GM12801 (cell line): ENCODE results near the gene LRRC36.

ENCODE experiments used
- TF ChIP-seq, protein P1 (sequence below): IDR thresholded peaks from one replicate; pipeline ENCODE4 v1.5.1; 2011; ENCODE audit warnings: control low read depth; ENCODE audit not compliant: insufficient read length; ENCODE audit errors: extremely low read depth

LRRC36 gene

DNA sequence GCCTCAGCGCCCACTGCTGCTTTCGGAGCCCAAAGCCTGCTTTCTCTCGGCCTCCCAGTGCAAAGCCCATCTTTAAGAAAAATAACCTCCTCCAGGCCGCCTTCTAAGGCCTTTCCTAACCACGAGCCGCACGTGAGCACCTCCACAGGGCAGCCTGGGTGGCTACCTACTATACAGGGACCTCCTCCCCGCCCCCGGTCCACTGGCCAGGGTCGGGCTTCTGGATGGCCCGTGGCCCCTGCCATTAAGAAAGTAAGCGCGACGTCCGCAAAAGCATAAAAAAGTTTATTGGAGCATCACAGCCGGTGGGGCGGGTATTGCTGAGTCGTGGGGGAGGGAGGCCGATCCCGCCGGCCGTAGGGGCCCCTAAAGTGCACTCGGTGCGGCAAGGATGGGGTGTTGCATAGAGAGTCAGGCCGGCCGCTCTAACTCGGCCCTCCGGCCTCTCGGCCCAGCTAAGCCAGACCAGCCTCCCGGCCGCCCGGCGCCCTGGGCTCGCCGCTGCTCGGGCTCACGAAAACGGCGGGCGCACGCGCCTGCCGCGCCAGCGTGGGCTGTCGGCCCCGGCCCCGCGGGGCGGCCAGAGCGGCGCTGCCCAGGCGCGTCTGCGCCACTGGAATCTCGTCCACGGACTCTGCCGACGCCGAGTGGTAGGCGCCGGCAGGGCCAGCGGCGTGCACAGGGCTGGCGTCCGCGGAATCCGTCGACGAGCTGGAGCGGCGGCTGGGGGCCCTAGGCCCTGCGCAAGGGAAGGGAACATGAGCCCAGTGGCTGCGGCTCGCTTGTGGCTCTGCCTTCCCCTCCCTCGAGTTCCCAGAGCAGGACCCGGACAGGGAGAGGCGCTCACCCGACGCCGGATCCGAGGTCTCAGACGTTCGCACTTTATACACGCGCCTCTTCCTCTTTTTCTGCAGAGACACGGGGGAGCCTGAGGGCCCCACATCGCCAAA, 67.8 kb downstream of the LRRC36 start:
- TF ChIP-seq, protein P1, sequence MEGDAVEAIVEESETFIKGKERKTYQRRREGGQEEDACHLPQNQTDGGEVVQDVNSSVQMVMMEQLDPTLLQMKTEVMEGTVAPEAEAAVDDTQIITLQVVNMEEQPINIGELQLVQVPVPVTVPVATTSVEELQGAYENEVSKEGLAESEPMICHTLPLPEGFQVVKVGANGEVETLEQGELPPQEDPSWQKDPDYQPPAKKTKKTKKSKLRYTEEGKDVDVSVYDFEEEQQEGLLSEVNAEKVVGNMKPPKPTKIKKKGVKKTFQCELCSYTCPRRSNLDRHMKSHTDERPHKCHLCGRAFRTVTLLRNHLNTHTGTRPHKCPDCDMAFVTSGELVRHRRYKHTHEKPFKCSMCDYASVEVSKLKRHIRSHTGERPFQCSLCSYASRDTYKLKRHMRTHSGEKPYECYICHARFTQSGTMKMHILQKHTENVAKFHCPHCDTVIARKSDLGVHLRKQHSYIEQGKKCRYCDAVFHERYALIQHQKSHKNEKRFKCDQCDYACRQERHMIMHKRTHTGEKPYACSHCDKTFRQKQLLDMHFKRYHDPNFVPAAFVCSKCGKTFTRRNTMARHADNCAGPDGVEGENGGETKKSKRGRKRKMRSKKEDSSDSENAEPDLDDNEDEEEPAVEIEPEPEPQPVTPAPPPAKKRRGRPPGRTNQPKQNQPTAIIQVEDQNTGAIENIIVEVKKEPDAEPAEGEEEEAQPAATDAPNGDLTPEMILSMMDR: no peak

DNA sequence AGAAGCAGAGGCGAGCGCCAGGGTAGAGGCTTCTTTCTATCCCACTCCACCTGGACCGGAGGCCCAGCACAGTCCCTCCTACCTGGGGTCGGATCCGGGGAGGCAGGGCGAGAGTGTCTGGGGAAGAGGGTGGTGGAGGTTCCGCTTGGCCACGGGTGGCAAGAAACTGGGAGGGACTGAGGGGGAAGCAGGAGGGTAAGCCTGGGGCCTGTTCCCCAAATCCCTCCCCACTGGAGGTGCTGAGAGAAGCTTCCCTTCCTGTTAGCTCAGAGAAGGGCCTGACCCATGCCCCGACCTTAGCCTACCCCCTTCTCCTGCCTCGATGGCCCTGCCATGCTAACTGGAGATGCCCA, 68.5 kb downstream of the LRRC36 start:
- TF ChIP-seq, protein P1: no peak

DNA sequence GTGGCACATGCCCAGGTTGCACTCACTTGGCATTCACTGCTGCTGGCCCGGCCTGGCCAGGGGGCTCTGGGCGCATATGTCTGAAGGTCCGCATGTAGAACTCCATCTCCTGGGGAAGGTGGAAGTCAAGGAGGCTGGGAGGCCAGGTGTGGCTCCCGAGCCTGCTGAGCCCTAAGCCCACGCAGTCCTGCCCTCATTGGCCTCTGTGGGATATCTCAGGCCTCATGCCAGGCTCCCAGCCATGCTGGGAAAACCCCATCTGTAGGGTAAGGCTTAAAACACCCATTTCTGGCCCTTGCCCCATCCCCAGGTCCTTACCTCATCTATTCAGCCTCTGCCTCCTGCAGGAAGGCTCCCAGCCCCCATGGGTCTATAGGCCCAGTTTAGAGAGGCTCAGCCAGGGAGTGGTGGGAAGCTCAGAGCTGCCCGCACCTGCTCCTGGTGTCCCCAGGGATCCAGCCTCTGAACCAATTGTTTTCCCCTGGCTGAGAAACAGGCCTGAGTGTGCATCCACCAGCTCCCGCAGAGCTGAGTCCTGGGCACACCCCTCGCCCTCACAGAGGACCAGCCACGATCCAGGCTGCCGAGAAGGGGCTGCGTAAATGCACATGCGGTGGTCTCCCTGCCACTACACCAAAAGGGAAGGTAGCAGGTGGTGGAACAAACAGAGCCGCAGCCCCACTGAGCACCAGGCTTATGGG, 69.0 kb downstream of the LRRC36 start:
- TF ChIP-seq, protein P1: no peak

DNA sequence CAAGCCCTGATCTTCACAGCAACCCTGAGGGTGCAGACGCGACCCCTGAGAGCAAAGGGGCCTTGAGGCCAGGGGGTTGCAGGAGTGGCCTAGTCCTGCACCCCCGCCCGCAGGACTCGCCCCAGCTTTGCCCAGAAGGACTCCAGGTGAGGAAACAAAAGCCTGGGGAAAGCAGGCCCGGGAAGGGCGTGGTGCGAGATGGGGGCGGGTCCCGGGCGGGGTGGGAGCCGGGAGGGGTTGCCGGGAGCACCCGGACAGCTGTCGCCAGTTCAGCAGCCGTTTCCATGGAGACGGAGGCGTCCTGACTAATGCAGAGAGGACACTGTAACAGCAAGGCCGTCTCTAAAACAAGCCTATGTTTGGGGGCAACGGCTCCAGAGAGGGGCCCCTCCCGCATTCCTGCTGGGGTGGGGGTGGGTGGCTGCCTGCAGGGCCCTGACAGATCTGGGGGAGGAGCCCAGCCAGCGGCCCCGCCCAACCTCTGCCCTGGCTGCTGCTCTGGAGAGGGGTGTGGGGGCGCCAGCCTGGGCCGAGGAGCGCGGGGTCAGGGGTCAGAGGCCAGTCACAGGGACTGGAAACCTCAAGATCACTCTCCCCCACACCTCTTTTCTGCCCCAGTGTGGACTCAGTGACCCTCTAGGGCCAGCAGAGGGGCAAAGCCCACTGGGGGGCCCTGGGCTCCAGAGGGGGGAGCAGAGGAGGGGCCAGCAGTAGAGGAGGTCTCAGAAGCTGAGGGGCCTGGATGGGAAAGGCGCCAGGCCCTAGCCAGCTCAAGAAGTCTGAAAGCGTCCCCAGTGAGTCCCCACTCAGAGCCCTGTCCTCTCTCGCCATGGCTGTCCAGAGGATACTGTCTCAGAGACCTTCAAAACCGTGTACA, 69.8 kb downstream of the LRRC36 start:
- TF ChIP-seq, protein P1: no peak

DNA sequence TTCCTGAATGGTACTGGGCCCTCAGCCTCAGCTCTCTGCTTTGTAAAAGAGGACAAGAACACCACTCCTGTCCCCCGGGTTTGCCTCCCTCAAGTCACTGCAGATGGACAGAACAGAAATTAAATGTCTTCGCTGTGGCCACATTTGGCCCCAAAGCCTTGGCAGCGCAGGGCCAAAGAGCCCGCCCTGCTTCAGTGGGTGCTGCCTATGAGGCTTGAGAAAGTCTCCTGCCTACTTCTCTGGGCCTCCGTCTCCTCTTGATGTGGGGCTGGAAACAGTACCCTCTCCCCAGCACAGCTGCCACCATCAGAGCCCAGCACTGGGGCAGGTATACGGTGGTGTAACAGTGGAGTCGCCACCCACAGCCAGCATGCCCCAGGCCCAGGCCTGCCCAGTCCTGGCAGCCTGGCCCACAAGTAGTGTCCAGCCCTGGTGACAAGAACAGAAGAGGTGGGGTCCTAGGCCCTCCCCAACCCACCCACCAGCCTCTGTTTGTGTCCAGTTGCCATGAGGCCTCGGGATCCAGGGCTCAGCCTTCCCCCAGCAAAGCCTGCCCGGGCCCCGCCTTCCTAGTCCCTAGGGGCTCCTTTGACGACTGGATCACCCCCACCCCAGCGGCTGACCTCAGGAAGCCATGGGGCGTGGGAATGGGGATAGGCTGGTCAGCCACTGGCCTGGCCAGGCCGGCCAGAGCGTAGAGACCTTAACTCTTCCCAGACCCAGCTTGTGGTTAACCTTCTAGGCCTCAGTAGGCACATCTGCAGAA, 70.6 kb downstream of the LRRC36 start:
- TF ChIP-seq, protein P1: no peak

DNA sequence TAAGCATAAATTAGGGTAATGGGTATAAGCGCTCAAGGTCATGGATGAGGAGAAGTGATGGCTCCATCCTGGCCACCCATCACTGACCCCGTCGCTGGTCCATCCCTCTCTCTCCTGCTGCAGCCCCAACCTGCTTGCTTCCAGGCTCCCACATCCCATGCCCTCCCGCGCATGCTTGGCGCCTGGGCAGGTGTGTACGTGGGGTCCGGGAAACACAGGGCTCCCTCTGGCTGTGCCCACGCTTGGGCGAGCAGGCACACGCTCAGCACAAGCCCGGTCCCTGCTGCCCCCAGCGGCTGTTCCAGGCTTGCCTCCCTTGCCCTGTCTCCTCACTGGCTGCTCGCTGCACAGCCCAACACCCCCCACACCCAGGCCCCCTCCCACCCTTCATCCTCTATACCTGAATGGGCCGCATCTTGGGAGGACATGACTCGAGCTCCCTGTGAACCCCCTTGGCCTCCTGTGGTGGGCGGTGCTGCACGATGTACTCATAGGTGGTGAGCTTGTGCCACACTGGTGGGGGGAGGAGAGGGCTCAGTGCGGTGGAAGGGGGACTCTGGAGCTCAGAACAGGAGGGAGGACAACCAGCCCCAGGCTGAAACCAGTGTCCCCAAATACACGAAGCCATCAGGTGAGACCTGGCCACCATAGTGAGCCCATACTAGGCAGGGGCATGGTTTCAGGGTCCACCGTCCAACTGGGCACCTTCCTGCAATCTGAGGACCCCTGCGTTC, 71.4 kb downstream of the LRRC36 start:
- TF ChIP-seq, protein P1: no peak
